A549 (cell line): ENCODE measurements around the gene PRKCSH.

ENCODE experiments used
- CBX2 ChIP-seq: fragments of 200-600 bp; sonication (generic); IDR thresholded peaks from 2 replicates; pipeline ENCODE4 v1.6.1; 2016; ENCODE audit warnings: low read depth, mild to moderate bottlenecking, borderline replicate concordance
- EP300 ChIP-seq, 2 experiments: fragments of >200 bp; sonication (Bioruptor Twin); formaldehyde crosslinking; IDR thresholded peaks; 2 replicates in 1 of 2; 3 replicates in 1 of 2; pipeline ENCODE4 v1.6.1; 2016 to 2017
- KDM1A ChIP-seq: fragments of 200-600 bp; sonication (generic); IDR thresholded peaks from 2 replicates; pipeline ENCODE4 v1.6.1; 2016; ENCODE audit warnings: low read depth, mild to moderate bottlenecking
- POLR2A ChIP-seq: IDR thresholded peaks from 2 replicates; pipeline ENCODE4 v1.6.1; 2012; ENCODE audit warnings: mild to moderate bottlenecking, low read length
- TF ChIP-seq, protein P1 (sequence below): fragments of >200 bp; sonication (Bioruptor Twin); formaldehyde crosslinking; IDR thresholded peaks from 3 replicates; pipeline ENCODE4 v1.5.1; 2016

- TF ChIP-seq POLR2A (no peak), KDM1A (no peak), EP300 (IDR thresholded peaks at IDR 0.05) (no peak), CBX2 (no peak)
- TF ChIP-seq, protein P1, sequence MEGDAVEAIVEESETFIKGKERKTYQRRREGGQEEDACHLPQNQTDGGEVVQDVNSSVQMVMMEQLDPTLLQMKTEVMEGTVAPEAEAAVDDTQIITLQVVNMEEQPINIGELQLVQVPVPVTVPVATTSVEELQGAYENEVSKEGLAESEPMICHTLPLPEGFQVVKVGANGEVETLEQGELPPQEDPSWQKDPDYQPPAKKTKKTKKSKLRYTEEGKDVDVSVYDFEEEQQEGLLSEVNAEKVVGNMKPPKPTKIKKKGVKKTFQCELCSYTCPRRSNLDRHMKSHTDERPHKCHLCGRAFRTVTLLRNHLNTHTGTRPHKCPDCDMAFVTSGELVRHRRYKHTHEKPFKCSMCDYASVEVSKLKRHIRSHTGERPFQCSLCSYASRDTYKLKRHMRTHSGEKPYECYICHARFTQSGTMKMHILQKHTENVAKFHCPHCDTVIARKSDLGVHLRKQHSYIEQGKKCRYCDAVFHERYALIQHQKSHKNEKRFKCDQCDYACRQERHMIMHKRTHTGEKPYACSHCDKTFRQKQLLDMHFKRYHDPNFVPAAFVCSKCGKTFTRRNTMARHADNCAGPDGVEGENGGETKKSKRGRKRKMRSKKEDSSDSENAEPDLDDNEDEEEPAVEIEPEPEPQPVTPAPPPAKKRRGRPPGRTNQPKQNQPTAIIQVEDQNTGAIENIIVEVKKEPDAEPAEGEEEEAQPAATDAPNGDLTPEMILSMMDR = no peak
Measured at GRCh38 chr19:11486661-11487503, 51.4 kb downstream of the PRKCSH start.
